ENCODE data around the gene PREP.
A peak's percentile ranks its signal among the peaks of the same experiment; 100 is the strongest.
"Not testable (repeated sequence)": the region's sequence is repeated elsewhere in the genome, so short reads cannot be mapped to it uniquely, and the experiment has no call there.

PREP gene

GRCh38 chr6:105259913-105260889 is 142.7 kb downstream of the PREP start:
- DNase-seq, result peak; percentile 28

GRCh38 chr6:105258816-105259215 is 144.1 kb downstream of the PREP start:
- DNase-seq, result no peak

GRCh38 chr6:105257340-105257739 is 145.5 kb downstream of the PREP start:
- no peak for DNase-seq

DNA sequence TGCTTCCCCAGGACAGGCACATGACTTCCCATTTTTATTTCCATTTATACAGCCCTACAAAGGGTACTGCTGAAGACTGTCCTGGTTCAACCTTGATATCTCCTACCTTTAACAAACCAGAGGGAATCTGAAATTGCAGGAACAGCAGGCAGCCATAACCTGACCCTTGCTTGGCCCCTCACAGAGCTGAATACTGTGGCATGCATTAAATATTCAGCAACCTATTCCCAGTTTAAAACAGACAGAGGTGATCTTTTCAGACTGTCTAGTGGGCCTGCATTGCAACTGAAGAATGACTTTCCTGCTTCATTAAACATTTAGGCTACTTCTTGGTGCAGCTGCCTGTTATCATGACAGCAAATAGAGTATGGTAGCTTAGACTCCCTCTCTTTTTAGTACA is 146.3 kb downstream of the PREP start:
- no peak for DNase-seq

DNA sequence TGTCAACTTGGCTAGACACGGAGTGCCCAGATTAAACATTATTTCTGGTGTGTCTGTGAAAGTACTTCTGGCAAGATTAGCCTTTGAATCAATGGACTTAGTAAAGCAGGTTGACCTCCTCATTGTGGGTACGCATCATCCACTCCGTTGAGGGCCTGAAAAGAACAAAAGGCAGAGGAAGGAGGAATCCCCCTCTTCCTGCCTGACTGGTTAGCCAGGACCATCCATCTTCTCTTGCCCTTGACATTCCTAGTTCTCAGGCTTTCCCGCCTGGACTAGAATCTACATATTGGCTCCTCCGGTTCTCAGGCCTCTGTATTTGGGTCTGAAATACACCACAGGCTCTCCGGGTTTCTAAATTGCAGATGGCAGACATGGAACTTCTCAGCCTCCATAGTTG is 149.1 kb downstream of the PREP start:
- DNase-seq, result no peak

DNA sequence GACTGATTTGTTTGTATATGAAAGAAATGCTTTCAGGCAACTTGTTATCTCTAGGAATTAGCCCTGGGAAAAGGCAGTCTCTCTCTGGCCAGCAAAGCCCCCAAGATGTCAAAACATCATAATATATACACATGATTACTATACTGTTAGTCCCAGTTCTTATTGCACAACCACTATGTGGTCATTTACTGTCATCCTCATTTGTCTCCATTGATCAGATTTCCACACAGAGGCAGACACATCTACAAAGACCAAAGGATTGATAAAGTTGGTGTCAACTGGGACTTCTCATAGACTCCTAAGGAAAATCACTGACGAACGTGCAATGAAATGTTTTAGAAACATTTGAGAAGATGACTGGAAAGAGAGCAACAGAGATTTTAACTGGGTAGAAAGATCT is 151.2 kb downstream of the PREP start:
- DNase-seq, result no peak

GRCh38 chr6:105250533-105250932 is 152.3 kb downstream of the PREP start:
- no peak for DNase-seq

DNA sequence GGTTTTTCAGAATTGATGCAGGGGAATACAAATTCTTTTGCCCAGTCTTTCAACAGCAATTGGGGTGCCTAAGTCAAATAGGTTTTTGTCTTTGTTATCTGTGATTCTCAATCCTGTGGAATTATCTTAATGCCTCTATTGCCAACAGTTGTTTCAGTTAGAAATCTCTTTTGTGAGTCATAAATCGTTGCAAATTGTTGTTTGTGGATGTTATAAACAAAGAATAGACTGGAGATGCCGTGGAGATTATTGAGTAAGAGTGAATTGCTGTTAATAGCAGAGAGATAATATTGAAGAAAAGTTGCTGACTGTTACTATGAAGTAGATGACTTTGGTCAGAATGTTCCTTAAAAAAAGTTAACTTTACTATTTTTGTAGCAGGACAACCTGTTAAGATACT is 159.4 kb downstream of the PREP start:
- no peak for DNase-seq

DNA sequence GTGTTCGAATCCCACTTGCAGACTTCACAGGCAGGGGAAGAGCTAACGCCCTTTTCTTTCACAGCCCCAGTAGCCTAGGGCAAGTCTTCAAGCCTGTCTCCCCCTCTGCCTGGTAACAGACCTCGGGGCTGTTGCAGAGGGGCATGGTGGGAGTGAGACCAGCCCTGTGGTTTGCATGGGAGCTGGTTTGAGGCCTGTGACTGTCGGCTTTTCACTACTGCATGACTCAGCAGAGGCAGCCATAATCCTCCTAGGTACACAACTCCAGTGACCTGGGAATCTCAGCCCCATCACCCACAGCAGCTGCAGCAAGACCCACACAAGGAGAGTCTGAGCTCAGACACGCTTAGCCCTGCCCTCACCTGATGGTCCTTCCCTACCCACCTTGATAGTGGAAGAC is 167.7 kb downstream of the PREP start:
- DNase-seq, result no peak

- DNase-seq, result not testable (repeated sequence)
These were observed 171.1 kb downstream of the PREP start for GRCh38 chr6:105231771-105232170.
